GM19099 (cell line): ENCODE data around the gene ROR1.

Source experiments
- POLR2A ChIP-seq: IDR thresholded peaks from 3 replicates; pipeline ENCODE4 v1.6.1; 2011; ENCODE audit warnings: low read depth; ENCODE audit not compliant: insufficient read length; ENCODE audit errors: extremely low read depth

ROR1 gene

DNA sequence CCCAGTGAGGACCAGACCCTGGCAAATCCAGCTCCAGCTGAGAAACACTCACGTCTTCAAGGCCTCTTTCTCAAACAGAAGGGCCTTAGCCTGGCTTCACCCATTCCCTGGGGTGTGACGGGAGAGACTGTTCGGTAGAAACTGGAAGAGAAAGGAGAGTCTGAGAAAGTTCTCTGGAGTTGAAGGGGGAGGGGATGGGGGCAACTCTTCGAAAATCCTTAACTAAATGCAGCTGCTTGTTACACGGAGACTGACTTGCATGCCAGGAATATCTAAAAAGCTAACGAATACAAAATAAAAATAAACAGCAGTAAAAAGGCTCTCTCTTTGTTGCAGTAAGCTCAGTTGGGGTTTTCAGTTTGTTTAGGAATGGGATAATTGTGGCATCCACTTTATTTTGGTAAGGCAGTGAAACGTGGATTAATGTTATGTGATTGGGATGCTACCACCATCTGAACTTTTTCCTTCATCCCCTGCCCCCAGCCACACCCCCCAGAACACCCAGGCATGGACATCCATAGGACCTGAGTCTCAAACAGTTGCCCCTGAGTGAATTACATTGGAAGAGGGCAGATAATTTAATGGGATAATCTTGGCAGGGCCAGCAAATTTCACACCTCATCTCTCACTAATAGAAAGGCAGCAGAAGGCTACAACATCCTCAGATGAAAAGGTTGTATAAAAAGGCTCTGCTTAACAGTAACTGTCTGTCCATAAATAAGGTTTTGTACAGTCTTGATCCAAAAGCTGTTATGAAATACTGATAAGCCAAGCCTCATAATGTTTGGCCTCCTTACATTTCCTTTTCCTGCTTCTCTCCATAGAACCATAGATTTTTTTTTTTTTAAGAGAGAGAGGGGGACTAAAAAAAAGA, 5.8 kb downstream of the ROR1 start:
- no peak for TF ChIP-seq POLR2A

GRCh38 chr1:63780565-63780964, 6.7 kb downstream of the ROR1 start:
- TF ChIP-seq POLR2A: no peak

DNA sequence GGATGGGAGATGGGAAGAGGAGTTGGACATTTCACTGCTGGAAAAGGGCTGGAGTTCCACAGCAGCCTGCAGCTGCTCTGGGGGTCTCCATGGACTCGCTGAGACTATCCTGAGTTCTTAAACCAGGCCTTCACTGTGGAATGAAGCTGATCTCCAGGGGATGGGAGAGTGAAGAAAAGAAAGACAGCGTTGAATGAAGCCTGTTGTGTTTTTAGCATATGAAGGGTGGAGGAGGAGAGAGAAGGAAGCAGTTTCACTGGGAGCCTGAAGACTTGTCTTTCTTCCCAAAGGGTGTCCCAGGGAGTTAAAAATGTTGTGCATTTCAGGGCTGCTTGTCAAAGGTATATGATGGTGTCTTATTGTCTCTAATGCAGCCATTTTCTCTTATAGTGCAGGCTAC, 9.2 kb downstream of the ROR1 start:
- TF ChIP-seq POLR2A: no peak

DNA sequence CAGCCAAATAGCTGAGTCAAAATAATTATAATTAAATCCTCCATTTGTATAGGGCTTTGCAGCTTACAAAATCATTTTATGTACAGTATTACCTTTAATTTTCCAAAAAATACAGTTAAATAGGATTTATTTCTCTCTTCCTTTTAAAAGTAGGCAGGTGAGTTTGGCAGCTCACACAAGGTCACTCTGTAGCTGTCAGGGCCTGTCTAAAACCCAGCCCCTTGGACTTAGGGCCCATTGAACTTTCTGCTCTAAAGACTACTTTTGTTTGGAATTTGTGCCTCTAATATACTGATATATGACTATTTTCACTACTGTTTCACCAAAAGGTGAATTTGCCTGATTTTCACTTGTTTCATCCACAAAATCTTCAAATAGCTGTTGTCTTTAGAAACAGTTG, 10.3 kb downstream of the ROR1 start:
- TF ChIP-seq POLR2A: no peak

- TF ChIP-seq POLR2A: no peak
Observed at GRCh38 chr1:63784489-63785390, 10.9 kb downstream of the ROR1 start.

DNA sequence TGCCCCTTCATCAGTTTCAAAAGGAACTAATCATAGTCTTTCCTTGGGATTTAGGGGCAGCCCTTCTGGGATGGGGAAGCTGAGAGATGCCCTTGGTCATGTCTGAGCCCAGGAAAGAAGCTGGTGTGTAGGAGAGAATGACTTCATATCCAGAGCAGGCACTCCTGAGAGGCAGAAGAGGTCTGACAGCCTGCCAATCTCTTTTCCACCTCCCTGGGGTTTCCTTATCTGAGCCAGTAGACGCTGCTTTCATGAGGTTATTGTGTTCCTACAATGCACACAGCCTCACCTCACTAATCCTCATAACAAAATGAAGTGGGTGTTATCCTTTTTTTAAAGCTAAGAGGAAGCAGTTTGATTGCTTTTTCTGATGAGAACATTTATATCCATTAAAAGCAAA, 14.1 kb downstream of the ROR1 start:
- TF ChIP-seq POLR2A: no peak

DNA sequence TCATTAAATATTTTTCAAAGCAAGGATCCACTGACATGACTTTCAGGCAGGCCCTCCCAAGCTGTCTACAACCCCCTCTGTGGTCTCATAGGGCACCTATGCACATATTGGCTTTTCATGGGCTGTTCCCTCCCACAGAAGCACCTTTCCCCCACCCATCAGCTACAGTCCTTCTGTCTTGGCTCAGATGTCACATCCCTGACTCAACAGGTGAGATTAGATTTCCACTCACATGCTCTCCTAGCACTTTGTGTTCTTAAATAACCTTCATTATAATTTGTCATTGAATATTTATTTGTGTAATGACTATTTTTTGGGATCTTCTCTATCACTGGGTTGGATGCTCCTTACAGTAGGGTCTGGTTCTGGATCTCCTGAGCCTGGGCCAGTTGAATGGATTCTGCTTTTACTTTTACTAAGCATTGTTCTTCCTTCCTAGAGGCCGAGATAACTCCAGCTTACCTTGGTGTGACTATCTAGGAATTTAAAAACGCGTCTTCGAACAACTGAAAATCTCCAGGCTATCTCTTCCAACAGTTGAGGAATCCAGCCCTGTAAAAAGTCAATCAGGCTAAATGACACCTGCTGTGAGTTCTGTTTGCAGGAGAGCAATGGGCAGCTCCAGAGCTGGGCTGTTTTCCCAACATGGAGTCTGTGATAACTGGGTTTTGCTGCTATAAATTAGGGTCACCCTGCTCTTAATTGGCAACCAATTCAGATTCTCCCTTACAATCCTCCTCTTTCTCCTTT, 16.2 kb downstream of the ROR1 start:
- no peak for TF ChIP-seq POLR2A

- no peak for TF ChIP-seq POLR2A
Observed at GRCh38 chr1:63790989-63791388, 17.2 kb downstream of the ROR1 start.

DNA sequence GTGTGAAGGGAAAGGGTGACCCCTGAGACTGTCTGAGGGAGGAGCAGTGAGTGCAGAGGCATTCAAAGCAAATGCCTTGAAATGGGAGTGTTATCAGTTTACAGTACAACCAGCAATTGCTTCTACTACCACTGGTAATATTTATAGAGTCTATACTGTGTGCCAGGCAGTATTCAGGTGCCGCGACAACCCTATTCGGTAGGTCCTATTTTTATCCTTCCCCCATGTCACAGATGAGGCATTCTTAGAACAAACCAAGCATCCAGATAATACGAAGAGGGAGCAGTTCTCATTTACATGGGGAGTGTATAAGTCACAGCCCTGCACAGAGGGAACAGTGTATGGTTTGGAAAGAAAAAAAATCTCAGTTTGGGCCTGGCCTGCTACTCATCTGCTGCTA, 18.3 kb downstream of the ROR1 start:
- no peak for TF ChIP-seq POLR2A

GRCh38 chr1:63793741-63794240, 20.0 kb downstream of the ROR1 start:
- no peak for TF ChIP-seq POLR2A

DNA sequence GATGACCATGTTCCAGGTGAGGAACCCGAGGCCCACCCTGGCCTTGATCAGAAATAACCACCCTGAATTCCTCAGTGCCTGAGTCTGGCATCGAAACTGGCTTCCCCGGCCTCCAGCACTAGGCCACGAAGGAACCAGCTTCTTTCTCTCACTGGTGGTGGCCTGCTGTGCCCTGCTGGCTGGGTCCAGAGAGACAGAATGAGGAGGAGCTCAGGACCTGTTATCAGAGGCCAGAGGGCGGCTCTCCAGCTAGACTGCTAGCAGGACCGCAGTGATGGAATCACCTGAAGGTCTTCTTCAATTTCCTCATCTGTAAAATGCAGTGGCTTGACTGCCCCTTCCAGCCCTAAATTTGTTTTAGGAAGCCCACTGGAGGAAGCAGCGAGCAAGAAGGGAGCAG, 20.5 kb downstream of the ROR1 start:
- no peak for TF ChIP-seq POLR2A

- TF ChIP-seq POLR2A: no peak
Observed at GRCh38 chr1:63794939-63795378, 21.1 kb downstream of the ROR1 start.

DNA sequence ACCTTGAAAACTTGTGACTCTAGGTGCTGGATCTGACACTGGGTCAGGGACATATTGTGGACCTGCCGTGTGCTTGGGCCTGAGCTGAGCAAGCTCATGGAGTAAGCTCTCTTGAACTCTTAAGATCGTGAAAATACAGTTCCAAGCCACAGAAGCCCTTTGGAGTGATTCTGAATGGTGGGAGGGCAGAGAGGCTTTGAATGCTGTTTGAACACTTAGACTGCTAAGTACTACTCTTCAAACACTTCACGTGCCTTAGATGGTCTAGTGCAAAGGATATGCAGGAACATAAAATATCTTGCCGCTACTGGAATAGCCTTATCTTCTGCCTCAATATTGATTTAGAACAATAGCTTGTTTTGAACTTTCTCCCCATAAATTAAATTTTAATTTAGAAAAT, 21.6 kb downstream of the ROR1 start:
- TF ChIP-seq POLR2A: no peak

DNA sequence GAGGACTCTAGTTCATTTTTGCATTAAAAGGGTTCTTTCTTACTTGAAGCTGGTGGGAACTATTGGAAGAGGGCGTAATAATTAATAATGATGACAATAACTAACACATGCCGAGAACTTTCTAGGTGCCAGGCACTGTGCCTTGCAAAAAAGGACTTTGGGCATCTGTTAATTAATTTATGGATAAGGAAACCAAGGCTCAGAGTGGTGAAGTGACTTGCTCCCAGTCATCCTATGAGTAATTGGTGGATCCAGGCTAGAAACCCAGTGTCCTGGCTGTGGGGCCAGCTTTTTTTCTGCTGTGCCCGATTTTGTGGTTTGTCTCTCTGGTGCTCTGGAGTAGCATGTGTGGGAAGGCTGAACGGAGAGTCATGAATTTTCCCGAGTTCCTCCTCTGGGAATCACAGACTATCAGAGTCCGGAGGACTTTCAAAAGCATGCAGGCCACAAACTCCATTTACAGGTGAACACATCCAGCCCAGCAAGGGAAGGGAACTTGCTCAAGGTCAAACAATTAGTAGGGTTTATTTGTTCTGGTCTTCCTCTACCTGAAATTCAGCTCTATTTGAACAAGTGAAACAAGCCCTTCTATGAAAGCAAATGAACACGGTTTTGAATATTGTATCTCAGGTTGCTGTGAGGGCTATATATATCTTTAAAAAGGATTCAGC, 23.4 kb downstream of the ROR1 start:
- TF ChIP-seq POLR2A: no peak

DNA sequence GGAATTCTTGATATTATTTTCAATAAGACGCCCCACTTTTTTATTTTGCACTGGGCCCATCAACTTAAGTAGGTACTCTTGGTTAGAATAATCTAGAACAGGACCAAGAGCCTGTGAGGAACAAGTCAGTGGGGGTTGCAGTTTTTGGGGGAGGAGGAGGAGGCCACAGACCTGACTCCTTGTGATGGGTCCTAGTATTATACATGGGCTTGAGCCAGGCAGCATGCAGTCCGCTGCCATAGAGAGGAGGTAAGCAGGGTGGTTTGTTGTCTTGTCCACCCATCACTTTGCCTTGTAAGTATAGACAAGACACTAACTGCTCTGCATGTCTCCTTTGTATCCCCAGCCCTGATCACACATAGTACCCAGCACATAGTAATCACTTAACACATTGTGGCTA, 24.5 kb downstream of the ROR1 start:
- no peak for TF ChIP-seq POLR2A

GRCh38 chr1:63799307-63799706, 25.5 kb downstream of the ROR1 start:
- no peak for TF ChIP-seq POLR2A
